Kidney epithelial cell (primary cell): ENCODE results near the gene RB1. TPM values are rescaled to one million over a fixed set of nuclear protein-coding genes. Genes with fewer than 3 reads are reported as not detected.

Source experiments
- DNase-seq: peaks from one replicate; pipeline ENCODE4 v3.0.0-alpha.2; 2010; ENCODE audit warnings: low read depth
- H3K27me3 ChIP-seq: 2 replicates; pipeline ENCODE4 v1.6.0; 2011; ENCODE audit warnings: low read length; ENCODE audit not compliant: control insufficient read depth, insufficient read depth
- H3K36me3 ChIP-seq: 2 replicates; pipeline ENCODE4 v1.5.1; 2011; ENCODE audit warnings: low read length; ENCODE audit not compliant: control insufficient read depth, insufficient read depth
- H3K4me3 ChIP-seq: 2 replicates; pipeline ENCODE4 v1.5.1; 2011; ENCODE audit warnings: low read depth, mild to moderate bottlenecking, control low read depth, low read length
- total RNA-seq: library from RNA; depleted of rRNA; stranded (reverse); fragments of >200 nt; gene quantifications from 2 replicates; pipeline ENCODE4 v1.2.3, GENCODE V29; 2015
- TF ChIP-seq, protein P1 (sequence below): IDR thresholded peaks from 2 replicates; pipeline ENCODE4 v1.5.1; 2011; ENCODE audit warnings: mild to moderate bottlenecking, moderate library complexity, low read length, control low read depth, inconsistent platforms; ENCODE audit not compliant: insufficient read depth, poor library complexity, severe bottlenecking

Gene RB1
- total RNA-seq, 1 donor from 2014 or later: 27.1 TPM

DNA sequence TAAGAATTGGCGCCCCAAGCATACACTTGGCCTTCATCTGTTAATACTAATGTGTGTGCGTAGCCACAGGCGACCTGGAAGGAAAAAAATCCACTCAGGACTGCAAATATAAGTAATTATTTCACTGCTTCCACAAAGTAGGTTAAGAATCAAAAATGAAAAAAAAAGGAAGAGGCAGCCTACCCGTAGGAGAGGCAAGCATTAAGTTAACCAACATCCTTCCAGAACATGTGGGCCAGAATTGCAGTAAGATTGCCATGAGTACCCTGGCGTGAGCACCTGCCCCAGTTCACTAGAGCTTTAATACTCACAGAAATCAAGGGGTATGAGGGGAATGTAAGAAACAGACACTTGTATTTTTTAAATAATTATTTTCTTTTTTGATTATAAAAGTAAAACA, 207.1 kb downstream of the RB1 start:
- Histone ChIP-seq H3K4me3 (no peak overlapping the region), H3K36me3 (no peaks in the 10 kb centered on the region), H3K27me3 (no peaks in the 10 kb centered on the region)
- DNase-seq: no peak
- TF ChIP-seq, protein P1, sequence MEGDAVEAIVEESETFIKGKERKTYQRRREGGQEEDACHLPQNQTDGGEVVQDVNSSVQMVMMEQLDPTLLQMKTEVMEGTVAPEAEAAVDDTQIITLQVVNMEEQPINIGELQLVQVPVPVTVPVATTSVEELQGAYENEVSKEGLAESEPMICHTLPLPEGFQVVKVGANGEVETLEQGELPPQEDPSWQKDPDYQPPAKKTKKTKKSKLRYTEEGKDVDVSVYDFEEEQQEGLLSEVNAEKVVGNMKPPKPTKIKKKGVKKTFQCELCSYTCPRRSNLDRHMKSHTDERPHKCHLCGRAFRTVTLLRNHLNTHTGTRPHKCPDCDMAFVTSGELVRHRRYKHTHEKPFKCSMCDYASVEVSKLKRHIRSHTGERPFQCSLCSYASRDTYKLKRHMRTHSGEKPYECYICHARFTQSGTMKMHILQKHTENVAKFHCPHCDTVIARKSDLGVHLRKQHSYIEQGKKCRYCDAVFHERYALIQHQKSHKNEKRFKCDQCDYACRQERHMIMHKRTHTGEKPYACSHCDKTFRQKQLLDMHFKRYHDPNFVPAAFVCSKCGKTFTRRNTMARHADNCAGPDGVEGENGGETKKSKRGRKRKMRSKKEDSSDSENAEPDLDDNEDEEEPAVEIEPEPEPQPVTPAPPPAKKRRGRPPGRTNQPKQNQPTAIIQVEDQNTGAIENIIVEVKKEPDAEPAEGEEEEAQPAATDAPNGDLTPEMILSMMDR: no peak

DNA sequence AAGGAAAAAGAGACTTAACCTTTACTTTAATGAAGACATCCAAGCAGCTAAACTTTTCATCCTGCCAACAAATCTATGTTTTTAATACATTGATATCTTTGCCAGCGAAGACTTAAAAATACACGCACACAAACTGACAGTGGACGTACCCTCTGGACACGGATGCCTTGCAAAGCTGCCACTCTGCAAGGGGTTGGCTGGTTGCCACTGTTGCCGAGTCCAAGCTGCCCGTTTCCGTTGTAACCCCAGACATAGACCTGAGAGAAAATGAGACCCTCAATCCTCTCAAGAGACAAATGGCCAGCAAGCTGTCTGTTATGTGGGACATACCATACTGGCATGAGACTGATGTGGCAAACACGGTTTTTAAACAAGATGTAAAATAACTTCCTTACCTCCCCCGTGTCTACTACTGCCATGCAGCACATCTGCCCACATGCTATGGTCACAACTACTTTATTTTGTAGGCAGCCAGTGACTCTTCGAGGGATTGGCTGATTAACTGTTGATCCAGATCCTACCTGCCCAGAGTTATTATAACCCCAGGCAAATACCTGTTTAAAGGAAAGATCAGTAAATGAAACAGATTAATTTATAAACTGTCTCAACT, 208.2 kb downstream of the RB1 start:
- TF ChIP-seq, protein P1: no peak
- H3K36me3 ChIP-seq: no peaks in the 10 kb centered on the region
- DNase-seq: no peak
- H3K27me3 ChIP-seq: no peaks in the 10 kb centered on the region
- no peak overlapping the region for H3K4me3 ChIP-seq

DNA sequence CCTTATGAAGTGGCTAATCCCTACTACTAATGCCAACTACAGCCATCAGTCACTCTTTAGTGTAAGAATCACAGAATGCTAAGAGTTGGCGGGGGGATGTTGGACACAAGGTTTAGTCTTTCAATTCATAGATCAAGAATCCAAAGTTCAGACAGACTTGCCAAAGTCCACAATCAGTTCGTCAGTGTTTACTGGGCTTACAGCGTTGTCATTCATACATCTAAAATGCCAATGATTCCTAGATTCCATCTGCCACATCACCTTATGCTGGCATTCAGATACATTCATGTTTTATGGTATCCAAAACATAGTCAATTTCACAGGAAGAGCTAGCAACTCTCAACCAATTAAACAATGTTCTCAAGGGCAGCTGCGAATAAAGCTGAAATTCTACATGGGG, 211.2 kb downstream of the RB1 start:
- no peaks in the 10 kb centered on the region for H3K36me3 ChIP-seq
- H3K4me3 ChIP-seq: no peak overlapping the region

DNA sequence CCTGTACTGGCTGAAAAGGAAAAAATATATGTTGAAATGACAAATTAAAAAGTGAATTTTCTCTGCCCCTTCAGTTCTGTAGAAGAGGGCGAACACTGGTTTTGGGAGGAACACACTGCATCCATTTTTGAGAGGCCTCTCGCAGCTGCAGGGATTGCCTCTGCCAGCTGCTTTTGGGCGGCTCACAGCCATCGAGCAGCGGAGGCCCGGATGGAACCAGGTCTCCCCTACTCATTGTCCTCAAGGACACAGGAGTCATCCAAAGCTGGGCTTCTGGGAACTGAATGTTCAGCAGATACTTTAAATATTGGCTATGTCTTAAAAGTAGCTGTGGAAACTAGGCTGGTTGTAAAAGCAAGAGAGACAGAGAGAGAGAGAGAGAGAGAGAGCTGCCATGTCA, 212.2 kb downstream of the RB1 start:
- no peaks in the 10 kb centered on the region for H3K27me3 ChIP-seq

More for the DNA sequence above, 211.2 kb downstream of the RB1 start:
- H3K27me3 ChIP-seq: no peaks in the 10 kb centered on the region
- DNase-seq: no peak
- TF ChIP-seq, protein P1: no peak

DNA sequence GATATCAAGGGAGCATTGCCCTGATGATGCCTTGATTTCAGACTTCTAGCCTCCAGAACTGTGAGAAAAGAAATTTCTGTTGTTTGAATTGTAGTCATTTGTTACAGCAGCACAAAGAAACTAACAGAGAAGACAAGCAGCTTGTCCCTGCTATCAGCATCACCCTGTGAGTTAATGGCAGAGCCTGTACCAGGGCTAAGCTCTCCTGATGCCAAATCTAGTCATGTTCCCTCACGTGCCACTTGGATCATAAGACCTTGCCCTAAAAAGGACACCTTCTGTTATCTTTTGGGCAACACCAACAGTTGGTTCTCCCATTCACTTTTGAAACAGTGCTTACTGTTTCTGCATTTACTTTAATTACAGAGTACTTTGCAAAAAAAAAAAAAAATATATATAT, 214.5 kb downstream of the RB1 start:
- H3K36me3 ChIP-seq: no peaks in the 10 kb centered on the region
- H3K4me3 ChIP-seq: no peak overlapping the region
- TF ChIP-seq, protein P1: no peak
- DNase-seq: no peak
- H3K27me3 ChIP-seq: no peaks in the 10 kb centered on the region

More for the DNA sequence above, 212.2 kb downstream of the RB1 start:
- TF ChIP-seq, protein P1: no peak
- no peak overlapping the region for H3K4me3 ChIP-seq
- no peak for DNase-seq
- H3K36me3 ChIP-seq: no peaks in the 10 kb centered on the region

DNA sequence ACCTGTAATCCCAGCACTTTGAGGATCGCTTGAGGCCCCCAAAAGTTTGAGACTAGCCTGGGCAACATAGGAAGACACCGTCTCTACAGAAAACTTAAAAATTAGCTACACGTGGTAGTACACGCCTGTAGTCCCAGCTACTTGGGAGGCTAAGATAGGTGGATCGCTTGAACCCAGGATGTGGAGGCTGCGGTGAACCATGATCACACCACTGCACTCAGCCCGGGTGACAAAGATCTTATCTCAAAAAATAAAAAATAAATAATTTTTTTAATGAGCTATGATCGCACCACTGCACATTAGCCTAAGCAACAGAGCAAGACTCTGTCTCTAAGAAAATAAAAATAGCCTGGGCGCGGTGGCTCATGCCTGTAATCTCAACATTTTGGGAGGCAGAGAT, 222.7 kb downstream of the RB1 start:
- Histone ChIP-seq H3K27me3 (no peaks in the 10 kb centered on the region), H3K36me3 (no peaks in the 10 kb centered on the region), H3K4me3 (no peak overlapping the region)
- TF ChIP-seq, protein P1: no peak
- no peak for DNase-seq
